Prostate gland (tissue), 2 donors: Measurements from ENCODE around the gene MLANA. TPM values are rescaled to one million over a fixed set of nuclear protein-coding genes. Genes with fewer than 3 reads are reported as not detected.

Experiments
- DNase-seq: peaks from one replicate; pipeline ENCODE4 v3.0.0-alpha.2; 2019; ENCODE audit warnings: low spot score
- H3K27ac ChIP-seq, 2 donors: fragments of 200-600 bp; sonication (generic); 2 replicates each; pipeline ENCODE4 v1.5.1; 2017 to 2019
- H3K27me3 ChIP-seq: fragments of 200-600 bp; sonication (generic); replicated peaks from 2 replicates; pipeline ENCODE4 v1.5.1; 2019; ENCODE audit not compliant: insufficient read depth
- H3K36me3 ChIP-seq, 2 donors: fragments of 200-600 bp; sonication (generic); 1 replicate in 1 of 2; 2 replicates in 1 of 2; pipeline versions ENCODE4 v1.5.1 to v1.8.1; 2017 to 2019
- H3K4me1 ChIP-seq: fragments of 200-600 bp; sonication (generic); replicated peaks from 2 replicates; pipeline ENCODE4 v1.5.1; 2019
- H3K4me3 ChIP-seq, 2 donors: fragments of 200-600 bp; sonication (generic); 2 replicates each; pipeline ENCODE4 v1.5.1; 2017 to 2019
- H3K9me3 ChIP-seq: fragments of 200-600 bp; sonication (generic); 2 replicates; pipeline ENCODE4 v1.5.1; 2017
- POLR2A ChIP-seq: fragments of 450-650 bp; IDR thresholded peaks from one replicate; pipeline ENCODE4 v1.6.1; 2016; ENCODE audit warnings: antibody characterized with exemption, mild to moderate bottlenecking
- POLR2AphosphoS5 ChIP-seq: sonication (generic); formaldehyde crosslinking; IDR thresholded peaks from one replicate; pipeline ENCODE4 v1.6.1; 2017; ENCODE audit warnings: antibody characterized with exemption
- WGBS: methylation state at CpG from one replicate; pipeline ENCODE4 v1.1.5; 2018; 5-methylcytosine and 5-hydroxymethylcytosine counted together
- intact Hi-C: fragments of 100-400 bp; cut with DNase I; formaldehyde crosslinking; loops from one replicate; pipeline ENCODE4 v1.14.2; 2022
- total RNA-seq, 2 donors: library from RNA; depleted of rRNA; stranded (reverse); fragments of >200 nt; gene quantifications; one replicate each; pipeline ENCODE4 v1.1.0, GENCODE V29; 2016
- TF ChIP-seq, protein P1 (sequence below), 4 experiments: fragments of 200-600 bp in 2 of 4; fragments of 450-650 bp in 2 of 4; sonication (generic) in 2 of 4; IDR thresholded peaks; 1 replicate in 3 of 4; 2 replicates in 1 of 4; pipeline ENCODE4 v1.5.1; 2016 to 2019; ENCODE audit warnings: antibody characterized with exemption in 4 of 4, mild to moderate bottlenecking in 2 of 4, moderate library complexity in 2 of 4

The MLANA gene
- total RNA-seq, 2 donors from 2014 or later = not detected

DNA sequence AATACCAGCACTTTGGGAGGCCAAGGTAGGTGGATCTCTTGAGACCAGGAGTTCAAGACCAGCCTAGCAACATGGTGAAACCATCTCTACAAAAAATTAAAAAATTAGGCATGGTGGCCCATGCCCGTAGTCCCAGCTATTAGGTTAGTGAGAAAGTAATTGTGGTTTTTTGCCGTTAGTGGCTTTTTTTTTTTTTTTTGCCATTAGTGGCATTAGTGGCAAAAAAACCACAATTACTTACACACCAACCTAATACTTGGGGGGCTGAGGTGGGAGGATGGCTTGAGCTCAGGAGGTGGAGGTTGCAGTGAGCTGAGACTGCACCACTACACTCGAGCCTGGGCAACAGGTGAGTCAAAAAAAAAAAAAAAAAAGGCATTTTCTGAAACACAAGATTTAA lies 27.8 kb downstream of the MLANA start:
- DNase-seq = no peak
- Histone ChIP-seq H3K9me3 (no peaks in the 10 kb centered on the region), H3K4me1 (no peaks in the 10 kb centered on the region), H3K36me3 (peaks cover 0 to 5% of the 10 kb centered on the region in 2 donors), H3K4me3 (no peak overlapping the region), H3K27me3 (no peaks in the 10 kb centered on the region), H3K27ac (no peak overlapping the region)
- TF ChIP-seq, protein P1, sequence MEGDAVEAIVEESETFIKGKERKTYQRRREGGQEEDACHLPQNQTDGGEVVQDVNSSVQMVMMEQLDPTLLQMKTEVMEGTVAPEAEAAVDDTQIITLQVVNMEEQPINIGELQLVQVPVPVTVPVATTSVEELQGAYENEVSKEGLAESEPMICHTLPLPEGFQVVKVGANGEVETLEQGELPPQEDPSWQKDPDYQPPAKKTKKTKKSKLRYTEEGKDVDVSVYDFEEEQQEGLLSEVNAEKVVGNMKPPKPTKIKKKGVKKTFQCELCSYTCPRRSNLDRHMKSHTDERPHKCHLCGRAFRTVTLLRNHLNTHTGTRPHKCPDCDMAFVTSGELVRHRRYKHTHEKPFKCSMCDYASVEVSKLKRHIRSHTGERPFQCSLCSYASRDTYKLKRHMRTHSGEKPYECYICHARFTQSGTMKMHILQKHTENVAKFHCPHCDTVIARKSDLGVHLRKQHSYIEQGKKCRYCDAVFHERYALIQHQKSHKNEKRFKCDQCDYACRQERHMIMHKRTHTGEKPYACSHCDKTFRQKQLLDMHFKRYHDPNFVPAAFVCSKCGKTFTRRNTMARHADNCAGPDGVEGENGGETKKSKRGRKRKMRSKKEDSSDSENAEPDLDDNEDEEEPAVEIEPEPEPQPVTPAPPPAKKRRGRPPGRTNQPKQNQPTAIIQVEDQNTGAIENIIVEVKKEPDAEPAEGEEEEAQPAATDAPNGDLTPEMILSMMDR (IDR thresholded peaks at IDR 0.05) = no peak
- TF ChIP-seq POLR2A (no peak), POLR2AphosphoS5 (no peak)
- intact Hi-C loops = no loop called here
- WGBS = 88% methylated on average over 3 of the region's 3 CpGs

DNA sequence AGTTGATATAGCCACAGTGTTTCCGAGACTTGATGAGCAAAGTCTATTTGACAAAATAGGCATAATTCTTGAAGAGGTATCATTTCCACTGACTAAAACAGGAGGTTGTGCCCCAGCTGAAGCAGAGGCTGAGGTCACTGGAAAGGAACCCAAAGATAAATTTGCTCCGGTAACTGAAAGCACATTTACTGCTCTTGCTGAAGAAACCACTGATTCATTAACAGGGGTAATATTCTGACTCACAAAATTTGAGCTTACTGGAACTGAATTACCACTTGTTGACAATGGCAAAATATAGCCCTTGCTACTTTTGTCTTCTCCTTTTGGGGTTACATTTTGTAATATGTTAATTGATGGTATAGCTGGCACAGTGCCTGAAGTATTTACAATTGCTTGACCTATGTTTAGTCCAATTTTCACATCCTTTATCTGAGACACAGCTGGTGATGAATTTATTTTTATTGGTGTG lies 30.2 kb downstream of the MLANA start:
- intact Hi-C loops = no loop called here
- no peaks in the 10 kb centered on the region for H3K4me1 ChIP-seq
- no peak overlapping the region for H3K27ac ChIP-seq
- no peaks in the 10 kb centered on the region for H3K9me3 ChIP-seq
- no peak overlapping the region for H3K4me3 ChIP-seq
- H3K27me3 ChIP-seq = no peaks in the 10 kb centered on the region
- peaks cover 0 to 5% of the 10 kb centered on the region in 2 donors for H3K36me3 ChIP-seq
- no peak for DNase-seq
- WGBS = 93% methylated on average over 2 of the region's 2 CpGs
- no peak for TF ChIP-seq POLR2A
- TF ChIP-seq POLR2AphosphoS5 = no peak
- TF ChIP-seq, protein P1 (IDR thresholded peaks at IDR 0.05) = no peak

DNA sequence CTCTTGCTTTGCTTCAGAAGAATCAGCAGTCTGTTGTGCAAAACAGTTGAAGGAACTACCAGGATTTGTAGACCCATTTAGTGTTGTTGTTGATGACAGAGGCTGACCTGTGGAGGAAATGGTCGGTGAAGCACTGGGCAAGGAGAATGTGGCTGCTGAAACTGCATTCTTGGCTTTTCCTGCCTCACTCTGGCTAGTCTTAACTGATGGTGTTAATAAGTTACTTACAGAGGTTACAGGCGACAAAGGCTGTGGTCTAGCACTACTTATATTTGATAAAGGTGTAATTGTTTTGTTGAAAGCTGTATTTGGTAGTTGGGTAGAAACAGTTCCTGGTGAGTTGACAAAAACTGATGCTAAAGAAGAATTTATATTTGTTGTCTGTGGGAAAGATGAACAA lies 31.5 kb downstream of the MLANA start:
- no peak overlapping the region for H3K27ac ChIP-seq
- H3K27me3 ChIP-seq = no peaks in the 10 kb centered on the region
- H3K36me3 ChIP-seq = peaks cover 0 to 5% of the 10 kb centered on the region in 2 donors
- DNase-seq = no peak
- no peaks in the 10 kb centered on the region for H3K9me3 ChIP-seq
- H3K4me1 ChIP-seq = no peaks in the 10 kb centered on the region
- no peak overlapping the region for H3K4me3 ChIP-seq
- TF ChIP-seq POLR2AphosphoS5 (no peak), POLR2A (no peak)
- TF ChIP-seq, protein P1 (IDR thresholded peaks at IDR 0.05) = no peak
- 79% methylated on average over 2 of the region's 2 CpGs for WGBS
- intact Hi-C loops = no loop called here

DNA sequence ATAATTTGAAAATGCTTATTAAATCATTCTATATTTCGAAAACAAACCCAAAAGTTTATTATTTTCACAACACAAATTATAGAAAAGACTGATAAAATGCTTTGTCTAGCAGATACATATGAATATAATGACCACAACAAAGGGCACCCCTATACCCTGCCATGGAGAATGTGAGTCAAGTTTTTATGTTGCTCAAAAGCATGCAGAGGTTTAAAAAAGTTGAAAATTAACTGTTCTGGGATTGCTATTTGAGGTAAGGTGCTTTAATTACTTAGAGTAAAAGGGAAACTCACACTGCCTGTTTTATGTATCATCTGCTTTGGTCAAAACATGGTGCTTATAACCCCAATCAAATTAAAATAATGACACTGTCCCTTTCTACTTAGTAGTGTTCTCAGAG lies 41.0 kb downstream of the MLANA start:
- whole genome bisulfite sequencing = 95% methylated on average over 1 of the region's 1 CpG
- TF ChIP-seq, protein P1 (IDR thresholded peaks at IDR 0.05) = no peak
- no peak for TF ChIP-seq POLR2AphosphoS5
- TF ChIP-seq POLR2A = no peak
- Histone ChIP-seq H3K4me3 (no peak overlapping the region), H3K36me3 (no peaks in the 10 kb centered on the region), H3K27me3 (no peaks in the 10 kb centered on the region), H3K4me1 (no peaks in the 10 kb centered on the region), H3K9me3 (no peaks in the 10 kb centered on the region), H3K27ac (no peak overlapping the region)
- no peak for DNase-seq
- intact Hi-C loops = no loop called here

DNA sequence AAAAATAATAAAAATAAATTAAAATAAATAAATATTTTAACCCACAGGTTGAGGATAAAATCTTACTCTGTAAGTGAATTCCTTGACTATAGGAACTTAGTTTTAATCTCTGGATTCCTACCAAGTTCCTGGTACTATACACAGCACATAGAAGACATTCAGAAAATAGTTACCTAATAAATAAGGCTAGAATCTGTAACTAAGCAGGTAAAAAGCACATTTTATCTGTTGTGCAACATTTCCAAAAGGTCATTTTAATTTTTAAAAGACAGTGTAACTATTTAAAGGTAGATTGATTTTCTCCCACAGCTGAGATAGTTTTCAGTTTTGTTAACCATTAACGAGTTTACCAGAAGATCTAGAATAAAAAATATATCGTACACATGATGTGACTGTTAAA lies 47.8 kb downstream of the MLANA start:
- TF ChIP-seq, protein P1 (IDR thresholded peaks at IDR 0.05) = no peak
- no peak for TF ChIP-seq POLR2AphosphoS5
- TF ChIP-seq POLR2A = no peak
- WGBS = 96% methylated on average over 2 of the region's 2 CpGs
- Histone ChIP-seq H3K27me3 (no peaks in the 10 kb centered on the region), H3K27ac (no peak overlapping the region), H3K36me3 (no peaks in the 10 kb centered on the region), H3K4me3 (no peak overlapping the region), H3K4me1 (no peaks in the 10 kb centered on the region), H3K9me3 (no peaks in the 10 kb centered on the region)
- intact Hi-C loops = no loop called here
- DNase-seq = no peak
